ENCODE measurements around the gene MPZL2. TPM values are rescaled to one million over a fixed set of nuclear protein-coding genes. Genes with fewer than 3 reads are reported as not detected.

MPZL2 gene
- total RNA-seq, 1 experiment from 2014 or later: 1.2 TPM

GRCh38 chr11:118232659-118233058, 31.4 kb downstream of the MPZL2 start (continued):
- TF ChIP-seq NR2C2 (CRISPR knock-in tag; IDR thresholded peaks at IDR 0.05): no peak
- TF ChIP-seq ESRRA (CRISPR knock-in tag; IDR thresholded peaks at IDR 0.05; ENCODE audit: borderline replicate concordance): no peak
- TF ChIP-seq PRRX2 (CRISPR knock-in tag; IDR thresholded peaks at IDR 0.05): no peak
- no peak for TF ChIP-seq PRDM15 (CRISPR knock-in tag; IDR thresholded peaks at IDR 0.05)
- TF ChIP-seq ZNF425 (CRISPR knock-in tag; conservative IDR thresholded peaks at IDR 0.05): no peak
- TF ChIP-seq GTF2I (CRISPR knock-in tag; conservative IDR thresholded peaks at IDR 0.05): no peak
- TF ChIP-seq CREB1 (CRISPR knock-in tag; IDR thresholded peaks at IDR 0.05): no peak
- no peak for TF ChIP-seq ELF4 (CRISPR knock-in tag; IDR thresholded peaks at IDR 0.05; ENCODE audit: low read depth)

- no peak for ATAC-seq
- Mint-ChIP-seq H3K9me3 (no peaks in the 10 kb centered on the region), H3K27ac (no peak overlapping the region), H3K4me1 (no peaks in the 10 kb centered on the region), H3K27me3 (ENCODE audit: low read depth) (peaks cover 8% of the 10 kb centered on the region), H3K36me3 (no peaks in the 10 kb centered on the region), H3K4me3 (no peak overlapping the region)
- no peak for DNase-seq (ENCODE audit: low spot score)
- TF ChIP-seq GABPB1 (CRISPR knock-in tag; IDR thresholded peaks at IDR 0.05) (no peak), ATF2 (CRISPR knock-in tag; IDR thresholded peaks at IDR 0.05; ENCODE audit: borderline replicate concordance, low read depth) (no peak), CTCF (IDR thresholded peaks at IDR 0.05) (no peak), TEAD1 (CRISPR knock-in tag; IDR thresholded peaks at IDR 0.05) (no peak), NFATC4 (CRISPR knock-in tag; IDR thresholded peaks at IDR 0.05) (no peak), ATF6 (CRISPR knock-in tag; IDR thresholded peaks at IDR 0.05) (no peak), ATF1 (CRISPR knock-in tag; IDR thresholded peaks at IDR 0.05) (no peak), TCF7 (CRISPR knock-in tag; IDR thresholded peaks at IDR 0.05; ENCODE audit: low read depth) (no peak), ARID4B (CRISPR knock-in tag; IDR thresholded peaks at IDR 0.05; ENCODE audit: borderline replicate concordance) (no peak), NR1H2 (CRISPR knock-in tag; IDR thresholded peaks at IDR 0.05) (no peak), GTF2I (CRISPR knock-in tag; conservative IDR thresholded peaks at IDR 0.05) (no peak), MXD4 (CRISPR knock-in tag; IDR thresholded peaks at IDR 0.05; ENCODE audit: borderline replicate concordance) (no peak), NR2C2 (CRISPR knock-in tag; IDR thresholded peaks at IDR 0.05) (no peak)
- POLR2A ChIA-PET: no interaction called here
- CTCF ChIA-PET: no interaction called here
These were observed 32.6 kb downstream of the MPZL2 start for GRCh38 chr11:118231461-118231860.

Data from WTC11 (cell line).